CD4-positive, alpha-beta T cell treated with Interleukin-15 for 1 hour (primary cell): ENCODE results near the gene SPATS1.
"Not testable (repeated sequence)": the region's sequence is repeated elsewhere in the genome, so short reads cannot be mapped to it uniquely, and the experiment has no call there.

Experiments
- DNase-seq: peaks from one replicate; pipeline ENCODE4 v3.0.0-alpha.2; 2020

The SPATS1 gene

DNA sequence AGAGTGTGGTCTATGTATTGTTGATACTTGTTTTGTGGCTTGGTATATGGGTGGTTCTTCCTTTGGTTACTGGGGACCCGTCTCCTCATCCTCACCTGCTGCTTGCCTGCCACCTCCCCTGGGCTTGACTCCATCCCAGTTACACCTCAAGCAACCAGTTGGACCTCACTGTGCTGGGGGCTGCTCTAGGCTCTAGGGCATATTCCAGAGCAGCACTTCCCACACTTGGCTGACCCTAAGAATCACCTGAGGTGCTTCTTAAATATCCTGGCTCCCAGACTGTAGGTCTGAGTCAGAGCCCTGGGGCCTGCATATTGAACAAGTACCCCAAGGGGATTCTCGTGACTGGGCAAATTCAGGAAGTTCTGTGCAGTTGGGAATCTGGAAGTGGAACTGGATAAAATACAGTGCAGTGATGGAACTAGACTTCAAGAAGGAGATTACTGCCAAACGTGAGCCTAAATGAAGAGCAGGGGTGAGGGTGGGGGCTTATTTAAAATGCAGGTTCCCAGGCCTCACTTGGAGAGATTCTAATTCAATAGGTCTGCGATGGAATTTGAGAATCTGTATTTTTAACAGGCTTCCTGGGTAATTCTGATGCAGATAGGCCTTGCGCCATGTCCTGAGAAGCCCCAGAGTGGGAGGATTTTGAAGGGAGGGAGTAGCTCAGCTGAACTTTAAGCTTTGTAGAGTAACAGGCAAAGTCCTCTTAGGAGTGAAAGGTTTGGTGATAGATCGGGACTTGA is 7.6 kb downstream of the SPATS1 start:
- no peak for DNase-seq

DNA sequence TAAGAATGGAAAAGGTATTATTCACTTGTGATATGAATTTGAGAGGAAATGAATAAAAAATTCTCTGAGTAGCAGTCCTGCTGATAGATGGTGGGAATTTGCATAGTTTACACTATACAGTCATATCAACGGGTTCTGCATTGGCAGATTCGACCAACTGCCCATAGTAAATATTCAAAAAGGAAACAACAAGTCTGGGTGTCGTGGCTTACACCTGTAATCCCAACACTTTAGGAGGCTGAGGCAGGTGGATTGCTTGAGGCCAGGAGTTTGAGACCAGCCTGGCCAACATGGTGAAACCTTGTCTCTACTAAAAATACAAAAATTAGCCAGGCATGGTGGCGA is 8.2 kb downstream of the SPATS1 start:
- DNase-seq = not testable (repeated sequence)

DNA sequence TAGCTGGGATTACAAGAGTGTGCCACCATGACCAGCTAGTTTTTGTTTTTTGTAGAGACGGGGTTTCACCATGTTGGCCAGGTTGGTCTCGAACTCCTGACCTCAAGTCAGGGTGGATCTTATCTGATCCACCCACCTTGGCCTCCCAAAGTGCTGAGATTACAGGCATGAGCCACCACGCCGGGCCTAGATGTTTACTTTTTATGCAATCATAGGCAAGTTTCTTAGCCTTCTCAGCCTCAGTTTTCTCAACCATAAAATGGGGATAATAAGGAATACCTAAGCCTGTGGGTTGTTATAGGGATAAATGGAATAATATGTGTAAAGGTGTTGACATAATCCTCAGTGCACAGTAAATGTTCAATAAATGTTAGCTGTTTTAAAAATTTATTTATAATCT is 9.8 kb downstream of the SPATS1 start:
- no peak for DNase-seq

DNA sequence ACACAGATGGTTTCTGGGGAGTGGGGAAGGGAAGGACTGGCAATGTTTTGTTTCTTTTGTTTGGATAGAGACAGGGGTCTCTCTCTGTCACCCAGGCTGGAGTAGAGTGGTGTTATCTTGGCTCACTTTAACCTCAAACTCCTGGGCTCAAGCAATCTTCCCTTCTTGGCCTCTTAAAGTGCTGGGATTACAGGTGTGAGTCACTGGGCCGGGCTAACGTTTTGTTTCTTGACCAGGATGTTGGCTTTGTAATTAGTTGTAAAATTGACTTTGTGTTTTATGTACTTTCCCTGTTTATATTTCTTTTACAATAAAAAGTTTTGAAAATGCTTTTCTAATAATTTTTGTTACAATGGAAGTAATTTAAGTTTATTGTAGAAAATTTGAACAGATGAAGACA is 10.9 kb downstream of the SPATS1 start:
- no peak for DNase-seq

DNA sequence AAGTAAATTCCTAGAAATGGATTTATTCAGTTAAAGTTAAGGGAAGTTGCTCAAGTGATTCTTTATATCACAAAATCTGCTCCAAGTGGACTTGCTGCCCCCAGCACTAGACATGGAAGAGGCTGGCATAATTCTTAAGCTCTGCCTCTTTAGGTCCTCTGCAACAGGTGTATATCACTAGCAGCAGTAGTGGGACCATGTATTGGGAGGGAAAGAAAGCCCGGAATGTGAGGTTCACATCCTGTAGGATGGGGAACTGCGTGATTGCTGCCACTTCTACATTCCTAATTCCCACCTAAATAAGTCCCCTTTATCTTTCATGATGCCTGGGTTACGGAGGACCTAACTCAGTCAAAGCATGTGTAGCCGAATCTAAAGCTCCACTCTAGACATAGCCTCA is 13.2 kb downstream of the SPATS1 start:
- DNase-seq = no peak

DNA sequence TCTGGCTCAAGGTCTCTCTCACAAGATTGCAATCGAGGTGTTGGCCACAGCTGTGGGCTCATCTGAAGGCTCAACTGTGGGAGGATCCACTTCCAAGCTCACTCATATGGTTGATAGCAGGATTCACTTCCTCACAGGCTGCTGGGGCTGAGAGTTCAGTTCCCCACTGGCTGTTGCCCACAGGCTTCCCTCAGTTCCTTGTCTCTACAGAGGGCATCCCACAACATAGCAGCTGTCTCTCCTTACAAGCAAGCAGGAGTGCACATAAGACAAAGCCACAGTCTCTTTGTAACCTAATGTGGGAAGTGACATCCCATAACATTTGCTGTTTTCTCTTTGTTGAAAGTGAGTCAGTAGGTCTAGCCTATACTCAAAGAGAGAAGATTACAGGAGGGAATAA is 14.0 kb downstream of the SPATS1 start:
- DNase-seq = no peak

DNA sequence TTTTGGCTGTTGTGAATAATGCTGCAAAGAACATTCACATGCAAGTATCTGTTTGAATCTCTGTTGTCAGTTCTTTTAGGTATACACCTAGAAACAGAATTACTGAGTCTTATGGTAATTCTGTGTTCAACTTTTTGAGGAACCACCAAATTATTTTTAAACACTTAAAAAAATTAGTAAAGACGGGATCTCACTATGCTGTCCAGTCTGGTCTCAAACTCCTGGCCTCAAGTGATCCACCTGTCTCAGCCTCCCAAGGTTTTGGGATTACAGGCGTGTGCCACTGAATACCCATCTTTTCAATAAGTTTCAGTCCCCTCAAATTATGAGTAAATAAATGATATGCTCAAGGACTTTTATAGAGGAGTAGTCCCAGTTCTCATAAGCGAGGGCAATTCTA is 17.5 kb downstream of the SPATS1 start:
- DNase-seq = no peak

DNA sequence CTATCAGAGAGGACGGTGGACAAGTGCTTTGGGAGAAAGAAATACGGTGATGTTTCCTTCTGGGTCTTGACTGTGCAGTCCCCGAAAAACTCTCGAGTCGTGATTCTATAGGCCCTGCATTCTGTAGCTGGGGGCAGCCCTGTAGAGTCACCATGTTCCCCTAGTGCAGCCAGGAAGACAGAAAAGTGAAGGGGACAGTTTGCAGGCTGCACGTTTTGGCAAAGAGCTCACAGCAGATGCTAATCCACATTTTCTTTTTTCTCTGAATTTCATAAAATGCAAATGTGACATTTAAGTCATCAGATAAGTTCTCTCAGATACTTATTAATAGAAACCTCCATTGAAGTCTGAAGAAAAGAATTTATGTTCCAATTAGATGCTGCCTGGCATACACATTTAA is 19.5 kb downstream of the SPATS1 start:
- DNase-seq = no peak

DNA sequence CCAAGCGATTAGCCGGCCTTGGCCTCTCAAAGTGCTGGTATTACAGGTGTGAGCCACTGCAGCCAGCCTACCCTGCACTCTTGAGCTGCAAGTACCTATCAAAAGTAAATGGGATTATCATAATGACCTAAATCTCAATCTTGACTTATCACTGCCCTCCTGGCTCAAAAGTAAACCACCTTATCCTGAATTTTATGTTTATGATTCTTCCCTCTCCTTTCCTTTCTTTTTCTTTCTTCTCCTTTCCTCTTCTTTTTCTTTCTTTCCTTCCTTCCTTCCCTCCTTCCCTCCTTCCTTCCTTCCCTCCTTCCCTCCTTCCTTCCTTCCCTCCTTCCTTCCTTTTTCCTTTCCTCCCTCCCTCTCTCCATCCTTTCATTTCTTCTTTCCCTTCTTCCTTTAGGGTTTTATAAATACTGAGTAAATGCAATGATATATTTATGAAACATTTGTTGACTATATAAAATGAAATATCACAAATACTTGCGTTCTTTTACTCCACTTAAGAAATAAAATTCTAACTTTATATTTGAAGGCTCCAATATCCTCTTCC is 21.0 kb downstream of the SPATS1 start:
- DNase-seq = no peak

DNA sequence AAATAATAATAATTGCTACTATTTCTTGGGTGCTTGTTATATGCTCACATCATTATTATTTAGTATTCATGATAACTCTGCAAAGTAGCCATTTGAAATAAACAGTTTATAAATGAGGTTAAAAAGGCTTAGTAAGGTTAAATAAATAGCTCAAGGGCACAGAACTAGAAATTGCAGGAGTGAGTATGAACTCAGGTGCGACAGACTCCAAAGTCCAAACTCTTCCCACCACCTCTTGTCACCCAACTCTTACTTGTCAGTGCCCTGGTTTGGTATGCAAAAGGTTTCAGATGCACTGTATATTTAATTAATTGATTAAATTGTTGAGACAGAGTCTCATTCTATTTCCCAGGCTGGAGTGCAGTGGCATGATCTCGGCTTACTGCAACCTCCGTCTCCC is 24.3 kb downstream of the SPATS1 start:
- DNase-seq = no peak

DNA sequence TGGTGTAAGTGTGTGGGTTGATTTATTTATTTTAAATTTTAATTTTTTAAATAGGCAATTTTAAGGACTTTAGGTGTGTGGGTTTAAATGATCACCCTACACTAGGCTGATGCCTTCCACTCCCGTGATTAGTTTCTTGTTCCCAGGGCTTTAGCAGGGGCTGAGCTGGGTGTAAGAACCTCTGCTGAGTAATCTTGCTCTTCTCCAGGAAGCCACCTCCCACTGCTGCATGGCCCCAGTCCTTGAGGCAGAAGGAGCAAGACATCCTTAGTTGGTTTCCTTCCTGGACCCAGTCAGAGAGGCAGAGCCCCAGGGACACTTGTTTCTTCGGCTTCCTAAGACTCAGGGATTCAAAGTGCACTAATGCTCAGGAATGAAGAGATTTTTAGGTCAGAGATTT is 25.2 kb downstream of the SPATS1 start:
- DNase-seq = no peak

DNA sequence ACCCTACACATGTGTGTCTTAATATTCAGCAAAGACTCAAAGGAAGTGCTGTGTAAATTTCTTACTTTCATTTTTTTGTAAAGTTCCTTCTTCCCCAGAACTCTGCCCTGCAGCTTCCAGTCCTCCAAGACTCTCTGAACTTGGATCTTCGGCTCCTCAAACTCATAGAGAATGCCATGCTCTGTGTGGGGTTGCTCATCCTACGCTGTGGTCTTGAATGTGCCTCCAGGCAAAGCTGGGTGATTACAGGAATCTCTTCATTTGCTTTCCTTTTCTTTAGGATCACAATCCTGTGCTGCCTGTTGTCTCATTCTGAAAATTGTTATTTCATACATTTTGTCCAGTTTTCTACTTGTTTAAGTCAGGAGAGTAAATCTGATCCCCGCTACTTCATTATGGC is 30.6 kb downstream of the SPATS1 start:
- no peak for DNase-seq

DNA sequence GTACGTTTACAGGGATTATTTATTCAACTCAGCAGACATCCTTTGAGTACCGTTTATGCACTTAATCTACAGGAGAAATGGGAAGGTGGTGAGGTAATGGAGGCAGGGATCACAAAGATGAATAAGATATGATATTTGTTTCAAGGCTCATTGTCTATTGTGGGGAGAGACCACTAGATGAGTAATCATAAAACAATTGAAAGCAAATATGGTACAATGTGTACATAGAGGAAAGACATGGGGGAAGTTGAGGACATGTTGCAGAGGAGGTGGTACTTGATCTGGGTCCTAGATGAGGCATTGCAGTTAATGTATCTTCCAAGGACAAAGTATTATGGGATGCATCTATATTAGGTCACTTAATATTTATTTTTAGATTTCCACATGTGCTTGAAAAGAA is 31.3 kb downstream of the SPATS1 start:
- no peak for DNase-seq

DNA sequence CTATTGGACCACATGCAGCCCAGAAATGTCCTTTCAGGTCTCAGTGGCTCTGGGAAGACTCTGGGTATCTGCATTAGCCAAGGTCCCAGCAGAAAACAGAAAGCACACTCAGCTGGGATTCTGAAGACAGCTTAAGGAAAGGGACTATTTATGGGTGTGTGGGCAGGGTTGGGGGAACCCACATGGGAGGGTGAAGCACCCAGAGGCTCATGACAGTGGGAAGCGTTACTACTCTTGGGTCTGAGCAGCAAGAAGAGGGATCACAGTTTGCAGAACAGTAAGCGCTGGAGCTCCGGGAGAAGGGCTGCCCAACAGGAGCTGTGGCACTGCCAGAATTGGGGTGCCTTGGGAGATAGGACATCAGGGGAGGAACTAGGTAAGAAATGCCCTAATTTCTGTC is 32.6 kb downstream of the SPATS1 start:
- DNase-seq = no peak

DNA sequence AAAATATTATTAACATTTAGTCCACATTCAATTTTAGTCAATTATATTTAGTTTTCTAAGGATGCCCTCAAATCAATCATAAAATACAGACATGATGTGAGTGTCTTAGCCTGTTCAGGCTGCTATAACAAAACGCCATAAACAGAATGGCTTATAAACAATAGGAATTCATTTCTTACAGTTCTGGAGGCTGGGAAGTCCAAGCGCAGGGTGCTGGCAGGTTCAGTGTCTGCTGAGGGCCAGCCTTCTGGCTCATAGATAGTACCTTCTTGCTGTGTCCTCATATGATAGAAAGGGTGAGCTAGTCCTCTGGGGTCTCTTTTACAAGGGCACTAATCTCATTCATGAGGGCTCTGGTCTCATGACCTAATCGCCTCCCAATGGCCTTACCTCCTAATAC is 35.0 kb downstream of the SPATS1 start:
- no peak for DNase-seq

DNA sequence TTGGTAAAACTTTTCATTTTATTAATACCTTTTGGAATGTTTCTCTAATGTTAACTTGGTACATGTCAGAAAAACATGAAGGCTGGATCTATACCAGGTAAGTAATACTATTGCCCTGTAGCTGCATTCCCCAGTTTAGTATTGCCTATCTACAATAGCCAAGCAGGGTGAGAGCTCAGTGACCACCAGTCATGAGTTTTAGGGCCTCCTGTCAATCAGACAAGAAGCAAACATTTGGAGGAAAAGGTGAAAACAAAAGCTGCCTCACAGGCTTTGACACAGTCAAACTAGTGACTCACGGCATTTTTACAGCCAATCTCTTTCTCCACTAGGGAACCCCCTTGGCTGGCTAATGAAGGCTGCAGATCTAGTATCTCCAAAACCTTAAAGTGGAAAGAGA is 35.5 kb downstream of the SPATS1 start:
- DNase-seq = no peak

DNA sequence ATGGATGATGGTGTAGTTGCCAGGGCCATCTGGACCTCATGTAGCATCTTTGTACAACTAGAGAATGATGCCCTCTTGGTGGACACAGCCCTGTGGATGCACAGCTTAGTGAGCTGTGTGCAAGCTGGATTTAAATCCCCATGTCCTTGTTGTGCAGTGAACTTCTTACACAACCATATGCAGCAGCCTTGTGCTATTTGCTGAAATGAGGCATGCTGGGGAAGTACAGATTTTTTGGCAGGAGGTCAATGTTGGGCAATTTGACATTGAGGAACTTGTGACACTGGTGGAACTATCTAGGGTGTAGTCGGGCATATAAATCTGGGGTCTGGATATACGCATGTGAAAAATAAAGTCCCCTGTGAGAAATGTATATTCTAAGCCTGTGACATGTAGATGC is 39.3 kb downstream of the SPATS1 start:
- DNase-seq = peak; percentile 57

DNA sequence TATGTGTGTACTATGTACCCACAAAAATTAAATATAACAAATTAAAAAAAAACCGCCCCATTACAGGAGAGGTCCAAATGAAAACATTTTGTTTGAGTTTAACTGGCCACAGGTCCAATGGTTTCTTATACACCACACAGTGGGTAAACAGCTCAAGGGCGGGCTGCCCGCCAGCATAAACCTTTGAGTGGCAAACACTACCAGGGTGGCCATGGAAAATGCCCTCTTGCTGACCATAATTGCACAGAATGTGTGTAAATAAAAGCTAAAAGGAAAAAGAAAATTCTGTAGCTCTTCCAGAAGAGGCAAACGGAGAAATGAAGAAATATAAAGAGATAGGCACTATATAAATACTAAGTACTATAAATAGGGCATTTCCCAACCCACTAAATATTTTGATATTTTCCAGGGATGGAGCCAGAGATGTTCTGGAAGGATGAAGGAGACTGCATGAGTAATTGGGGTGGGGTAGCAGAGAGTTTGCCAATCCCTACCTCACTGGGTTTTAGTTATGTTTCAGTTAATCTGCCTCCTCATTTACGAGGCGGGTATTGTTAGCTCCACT is 44.0 kb downstream of the SPATS1 start:
- no peak for DNase-seq

DNA sequence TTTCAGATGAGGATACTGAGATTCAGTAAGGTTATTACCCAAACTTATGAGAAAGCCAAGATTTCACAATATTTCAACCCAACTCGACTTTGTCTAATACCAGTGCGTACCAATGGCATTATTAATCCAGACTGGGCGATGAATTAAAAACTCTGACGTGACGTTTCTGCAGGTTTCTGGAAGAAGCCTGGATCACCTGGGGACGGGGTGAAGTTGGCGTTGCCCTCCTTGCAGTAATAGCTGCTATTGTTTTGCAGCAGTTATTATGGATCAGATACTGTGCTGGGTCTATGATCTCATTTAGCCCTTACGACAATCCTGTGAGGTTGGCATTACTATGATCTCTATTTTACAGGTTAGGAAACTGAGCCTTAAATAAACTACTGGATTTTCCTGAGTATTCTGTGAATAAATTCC is 44.5 kb downstream of the SPATS1 start:
- no peak for DNase-seq

DNA sequence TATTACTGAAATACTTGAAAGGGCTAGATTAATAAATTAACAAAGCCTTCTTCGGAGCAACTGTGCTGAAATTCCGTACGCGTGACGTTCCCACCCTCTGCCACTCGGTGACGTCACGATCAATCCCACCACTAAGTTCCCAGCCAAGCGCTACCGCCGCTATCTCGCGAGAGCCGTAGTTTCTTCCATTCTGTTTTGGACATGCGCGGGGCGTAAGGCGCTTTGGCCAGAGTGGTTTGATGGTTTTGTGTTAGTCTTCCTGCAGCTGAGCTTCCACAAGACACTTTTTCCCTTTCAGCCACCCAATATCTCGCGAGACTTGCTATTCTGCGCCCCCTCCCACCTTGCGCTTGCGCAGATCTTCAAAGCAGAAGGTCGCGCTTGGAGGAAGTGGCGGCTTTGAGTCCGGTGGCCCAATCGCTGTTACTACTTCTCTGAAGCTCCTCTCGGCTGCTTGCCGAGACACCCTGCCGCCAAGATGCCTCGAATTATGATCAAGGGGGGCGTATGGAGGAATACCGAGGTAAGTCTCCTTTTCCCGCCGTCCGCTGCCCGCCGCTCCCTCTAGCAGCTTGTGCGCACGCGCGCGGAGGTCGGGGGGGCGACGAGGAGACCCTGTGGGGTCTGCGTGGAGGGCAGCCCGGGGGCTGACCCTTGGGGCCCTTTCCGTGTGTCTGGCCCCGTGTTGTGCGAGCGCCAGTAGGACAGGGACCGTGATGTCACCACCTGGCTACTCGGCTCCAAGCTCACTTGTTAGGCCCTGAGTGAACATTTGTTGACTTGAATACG is 45.1 kb downstream of the SPATS1 start, which contains the start of gene CDC5L:
Gene CDC5L, plus strand, starts transcription at position 361 of the 789 bp plus-strand sequence. Its CDS starts 118 bp downstream, at position 479.
- peak; percentile 97 for DNase-seq

DNA sequence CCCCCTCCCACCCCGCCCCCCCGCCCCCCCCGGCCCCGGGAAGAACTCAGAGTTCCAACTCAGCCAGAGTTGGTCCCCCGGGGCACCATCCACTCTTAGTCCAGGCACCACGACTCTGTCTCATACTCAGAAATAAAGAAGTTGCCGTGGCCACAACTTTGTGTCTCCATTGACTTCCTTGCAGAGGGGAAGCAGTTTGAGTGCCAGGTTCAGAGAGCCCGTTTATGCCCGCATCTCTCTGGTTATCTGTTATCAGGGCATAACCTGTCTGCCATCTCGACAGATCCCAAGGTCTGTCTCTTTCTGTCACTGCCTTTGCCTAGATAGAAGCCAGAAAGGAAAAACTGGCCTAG is 45.7 kb downstream of the SPATS1 start:
- no peak for DNase-seq

DNA sequence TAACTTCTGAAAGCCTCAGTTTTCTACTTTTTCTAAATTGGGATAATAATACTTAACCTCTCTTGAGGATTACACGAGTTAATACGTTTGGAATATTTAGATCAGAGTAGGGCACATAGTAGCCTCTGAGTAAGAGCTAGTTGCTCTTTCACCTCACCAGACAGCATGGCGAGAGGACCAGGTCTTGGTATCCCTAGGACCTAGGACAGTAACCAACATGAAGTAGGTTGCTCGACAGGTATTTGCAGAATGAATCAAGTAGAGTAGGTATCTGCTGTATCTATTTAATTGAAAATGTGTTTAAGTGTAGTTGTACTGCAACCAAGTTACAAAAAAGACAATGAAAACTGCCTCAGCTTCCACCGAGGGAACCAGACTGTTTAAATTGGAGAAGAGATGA is 46.4 kb downstream of the SPATS1 start:
- no peak for DNase-seq

DNA sequence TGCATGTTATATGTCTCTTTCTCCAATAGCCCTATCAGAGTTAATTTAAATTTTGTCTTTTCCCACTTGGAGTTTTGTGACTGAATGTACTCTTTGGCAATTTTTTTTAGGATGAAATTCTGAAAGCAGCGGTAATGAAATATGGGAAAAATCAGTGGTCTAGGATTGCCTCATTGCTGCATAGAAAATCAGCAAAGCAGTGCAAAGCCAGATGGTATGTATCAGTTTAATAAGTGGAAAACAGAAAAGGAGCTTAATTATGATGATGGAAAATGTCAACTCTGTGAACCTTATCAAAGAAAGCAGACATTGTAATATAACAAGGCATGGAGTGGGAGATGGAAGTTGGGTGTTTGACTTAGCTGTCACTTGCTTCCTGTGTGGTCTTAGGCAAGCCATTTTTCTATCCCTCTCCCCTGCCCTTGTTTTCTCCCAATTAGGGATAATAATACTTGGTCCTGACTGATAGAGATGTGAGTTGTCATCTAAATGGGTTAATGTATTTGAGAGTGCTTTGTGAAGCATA is 47.8 kb downstream of the SPATS1 start:
- DNase-seq = no peak
